Parathyroid adenoma (tissue), 2 donors: ENCODE data around the gene NCLN.
A peak's percentile ranks its signal among the peaks of the same experiment; 100 is the strongest.

Experiments
- H2AFZ ChIP-seq: fragments of 300-600 bp; sonication (generic); one replicate; pipeline ENCODE4 v1.7.0; 2017; ENCODE audit warnings: antibody characterized with exemption, mild to moderate bottlenecking
- H3K27ac ChIP-seq: fragments of 300-600 bp; sonication (generic); one replicate; pipeline ENCODE4 v1.7.0; 2017
- H3K27me3 ChIP-seq: fragments of 300-600 bp; sonication (generic); one replicate; pipeline ENCODE4 v1.7.0; 2017; ENCODE audit warnings: low read length; ENCODE audit not compliant: control insufficient read depth, insufficient read depth
- H3K36me3 ChIP-seq: fragments of 300-600 bp; sonication (generic); one replicate; pipeline ENCODE4 v1.7.0; 2017; ENCODE audit warnings: low read length; ENCODE audit not compliant: control insufficient read depth, insufficient read depth
- H3K4me1 ChIP-seq: fragments of 300-600 bp; sonication (generic); one replicate; pipeline ENCODE4 v1.7.0; 2017; ENCODE audit warnings: control low read depth
- H3K4me2 ChIP-seq: fragments of 300-600 bp; sonication (generic); one replicate; pipeline ENCODE4 v1.7.0; 2017; ENCODE audit warnings: low read length
- H3K4me3 ChIP-seq: fragments of 300-600 bp; sonication (generic); one replicate; pipeline ENCODE4 v1.7.0; 2017; ENCODE audit warnings: low read depth, low read length
- H3K79me2 ChIP-seq: fragments of 300-600 bp; sonication (generic); one replicate; pipeline ENCODE4 v1.7.0; 2017; ENCODE audit warnings: control low read depth
- H3K9ac ChIP-seq: fragments of 300-600 bp; sonication (generic); one replicate; pipeline ENCODE4 v1.7.0; 2017; ENCODE audit warnings: mild to moderate bottlenecking
- H3K9me3 ChIP-seq: fragments of 300-600 bp; sonication (generic); one replicate; pipeline ENCODE4 v1.7.0; 2017; ENCODE audit warnings: low read length; ENCODE audit not compliant: control insufficient read depth
- CTCF ChIP-seq: fragments of 300-600 bp; sonication (generic); IDR thresholded peaks from one replicate; pipeline ENCODE4 v1.7.0; 2017; ENCODE audit warnings: antibody characterized with exemption, mild to moderate bottlenecking
- donor health status: primary hyperparathyroidism.

NCLN gene

GRCh38 chr19:3176715-3177501 is 8.8 kb upstream of the NCLN start:
- no peak for TF ChIP-seq CTCF
- Histone ChIP-seq H3K9me3 (no peaks in the 10 kb centered on the region), H3K27me3 (no peaks in the 10 kb centered on the region), H3K9ac (no peak overlapping the region), H3K27ac (no peak overlapping the region), H2AFZ (no peak overlapping the region), H3K4me3 (no peak overlapping the region), H3K36me3 (no peaks in the 10 kb centered on the region), H3K4me1 (peaks cover 7% of the 10 kb centered on the region), H3K79me2 (no peaks in the 10 kb centered on the region), H3K4me2 (peak overlapping the region; percentile 53)

DNA sequence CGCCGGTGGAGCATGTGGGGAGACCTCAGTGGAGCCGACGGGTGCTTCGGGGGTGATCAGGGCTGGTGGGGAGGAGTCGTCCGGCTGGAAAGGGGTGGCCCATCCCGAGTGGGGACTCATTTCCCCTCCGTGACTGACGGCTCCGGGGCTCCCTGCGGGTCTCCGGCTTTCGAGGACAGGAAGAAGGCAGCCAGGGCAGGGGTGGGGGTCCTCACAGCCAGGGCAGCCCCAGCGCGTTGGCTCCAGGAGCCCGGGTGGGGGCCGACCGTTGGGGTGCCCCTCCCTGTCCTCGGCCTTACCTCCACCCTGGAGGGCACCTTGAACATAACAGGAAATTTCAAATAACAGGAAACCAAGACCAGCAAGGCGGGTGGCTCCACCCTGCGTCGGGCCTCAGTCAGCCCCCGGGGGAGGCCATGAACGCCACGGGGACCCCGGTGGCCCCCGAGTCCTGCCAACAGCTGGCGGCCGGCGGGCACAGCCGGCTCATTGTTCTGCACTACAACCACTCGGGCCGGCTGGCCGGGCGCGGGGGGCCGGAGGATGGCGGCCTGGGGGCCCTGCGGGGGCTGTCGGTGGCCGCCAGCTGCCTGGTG is 7.3 kb upstream of the NCLN start, which contains the start of gene S1PR4:
S1PR4 (plus strand) TSS at position 393 of the 596 bp plus-strand sequence; CDS start at position 417, 24 bp downstream.
- TF ChIP-seq CTCF, result no peak
- Histone ChIP-seq H3K79me2 (no peaks in the 10 kb centered on the region), H2AFZ (no peak within 1 kb of the TSS), H3K4me1 (peaks cover 7% of the 10 kb centered on the region), H3K27ac (no peak within 1 kb of the TSS), H3K4me3 (no peak within 1 kb of the TSS), H3K36me3 (no peaks in the 10 kb centered on the region), H3K9me3 (no peaks in the 10 kb centered on the region), H3K4me2 (no peak within 1 kb of the TSS), H3K27me3 (no peaks in the 10 kb centered on the region), H3K9ac (no peak within 1 kb of the TSS)

DNA sequence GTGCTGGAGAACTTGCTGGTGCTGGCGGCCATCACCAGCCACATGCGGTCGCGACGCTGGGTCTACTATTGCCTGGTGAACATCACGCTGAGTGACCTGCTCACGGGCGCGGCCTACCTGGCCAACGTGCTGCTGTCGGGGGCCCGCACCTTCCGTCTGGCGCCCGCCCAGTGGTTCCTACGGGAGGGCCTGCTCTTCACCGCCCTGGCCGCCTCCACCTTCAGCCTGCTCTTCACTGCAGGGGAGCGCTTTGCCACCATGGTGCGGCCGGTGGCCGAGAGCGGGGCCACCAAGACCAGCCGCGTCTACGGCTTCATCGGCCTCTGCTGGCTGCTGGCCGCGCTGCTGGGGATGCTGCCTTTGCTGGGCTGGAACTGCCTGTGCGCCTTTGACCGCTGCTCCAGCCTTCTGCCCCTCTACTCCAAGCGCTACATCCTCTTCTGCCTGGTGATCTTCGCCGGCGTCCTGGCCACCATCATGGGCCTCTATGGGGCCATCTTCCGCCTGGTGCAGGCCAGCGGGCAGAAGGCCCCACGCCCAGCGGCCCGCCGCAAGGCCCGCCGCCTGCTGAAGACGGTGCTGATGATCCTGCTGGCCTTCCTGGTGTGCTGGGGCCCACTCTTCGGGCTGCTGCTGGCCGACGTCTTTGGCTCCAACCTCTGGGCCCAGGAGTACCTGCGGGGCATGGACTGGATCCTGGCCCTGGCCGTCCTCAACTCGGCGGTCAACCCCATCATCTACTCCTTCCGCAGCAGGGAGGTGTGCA is 6.6 kb upstream of the NCLN start:
- no peaks in the 10 kb centered on the region for H3K36me3 ChIP-seq
- peaks cover 7% of the 10 kb centered on the region for H3K4me1 ChIP-seq
- no peak overlapping the region for H3K4me2 ChIP-seq
- H3K27me3 ChIP-seq, result no peaks in the 10 kb centered on the region
- no peak overlapping the region for H3K9ac ChIP-seq
- no peaks in the 10 kb centered on the region for H3K79me2 ChIP-seq
- no peak overlapping the region for H2AFZ ChIP-seq
- TF ChIP-seq CTCF, result no peak
- H3K27ac ChIP-seq, result no peak overlapping the region
- H3K9me3 ChIP-seq, result no peaks in the 10 kb centered on the region
- H3K4me3 ChIP-seq, result no peak overlapping the region

DNA sequence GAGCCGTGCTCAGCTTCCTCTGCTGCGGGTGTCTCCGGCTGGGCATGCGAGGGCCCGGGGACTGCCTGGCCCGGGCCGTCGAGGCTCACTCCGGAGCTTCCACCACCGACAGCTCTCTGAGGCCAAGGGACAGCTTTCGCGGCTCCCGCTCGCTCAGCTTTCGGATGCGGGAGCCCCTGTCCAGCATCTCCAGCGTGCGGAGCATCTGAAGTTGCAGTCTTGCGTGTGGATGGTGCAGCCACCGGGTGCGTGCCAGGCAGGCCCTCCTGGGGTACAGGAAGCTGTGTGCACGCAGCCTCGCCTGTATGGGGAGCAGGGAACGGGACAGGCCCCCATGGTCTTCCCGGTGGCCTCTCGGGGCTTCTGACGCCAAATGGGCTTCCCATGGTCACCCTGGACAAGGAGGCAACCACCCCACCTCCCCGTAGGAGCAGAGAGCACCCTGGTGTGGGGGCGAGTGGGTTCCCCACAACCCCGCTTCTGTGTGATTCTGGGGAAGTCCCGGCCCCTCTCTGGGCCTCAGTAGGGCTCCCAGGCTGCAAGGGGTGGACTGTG is 5.9 kb upstream of the NCLN start:
- Histone ChIP-seq H3K4me3 (no peak overlapping the region), H3K4me2 (no peak overlapping the region), H3K9ac (no peak overlapping the region), H3K4me1 (peaks cover 7% of the 10 kb centered on the region), H2AFZ (no peak overlapping the region), H3K27ac (no peak overlapping the region), H3K79me2 (no peaks in the 10 kb centered on the region), H3K9me3 (no peaks in the 10 kb centered on the region), H3K36me3 (no peaks in the 10 kb centered on the region), H3K27me3 (no peaks in the 10 kb centered on the region)
- no peak for TF ChIP-seq CTCF
